ENCODE measurements around the gene CD6. TPM values are rescaled to one million over a fixed set of nuclear protein-coding genes. Genes with fewer than 3 reads are reported as not detected.

Gene CD6
- total RNA-seq, 1 donor from 2014 or later: 0.70 TPM

DNA sequence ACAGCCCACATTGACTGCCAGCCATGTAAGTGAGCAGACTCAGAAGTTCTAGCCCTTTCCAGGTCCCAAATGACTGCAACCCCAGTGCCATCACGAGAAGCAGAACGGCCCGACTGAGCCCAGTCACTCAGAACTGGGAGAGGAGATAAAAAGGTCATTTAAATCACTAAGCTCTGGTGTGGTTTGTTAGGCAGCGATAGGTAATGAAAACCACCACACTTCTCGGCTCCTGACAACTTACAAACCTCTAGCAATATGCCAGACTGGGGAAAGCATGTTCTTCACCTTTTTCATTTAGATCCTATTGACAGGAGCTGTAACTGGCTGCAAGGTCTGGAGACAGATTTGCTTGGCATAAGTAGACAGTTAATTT lies 26.2 kb upstream of the CD6 start:
- Mint-ChIP-seq H3K36me3 (no peaks in the 10 kb centered on the region), H3K27me3 (peaks cover 20% of the 10 kb centered on the region), H3K9me3 (no peaks in the 10 kb centered on the region)

DNA sequence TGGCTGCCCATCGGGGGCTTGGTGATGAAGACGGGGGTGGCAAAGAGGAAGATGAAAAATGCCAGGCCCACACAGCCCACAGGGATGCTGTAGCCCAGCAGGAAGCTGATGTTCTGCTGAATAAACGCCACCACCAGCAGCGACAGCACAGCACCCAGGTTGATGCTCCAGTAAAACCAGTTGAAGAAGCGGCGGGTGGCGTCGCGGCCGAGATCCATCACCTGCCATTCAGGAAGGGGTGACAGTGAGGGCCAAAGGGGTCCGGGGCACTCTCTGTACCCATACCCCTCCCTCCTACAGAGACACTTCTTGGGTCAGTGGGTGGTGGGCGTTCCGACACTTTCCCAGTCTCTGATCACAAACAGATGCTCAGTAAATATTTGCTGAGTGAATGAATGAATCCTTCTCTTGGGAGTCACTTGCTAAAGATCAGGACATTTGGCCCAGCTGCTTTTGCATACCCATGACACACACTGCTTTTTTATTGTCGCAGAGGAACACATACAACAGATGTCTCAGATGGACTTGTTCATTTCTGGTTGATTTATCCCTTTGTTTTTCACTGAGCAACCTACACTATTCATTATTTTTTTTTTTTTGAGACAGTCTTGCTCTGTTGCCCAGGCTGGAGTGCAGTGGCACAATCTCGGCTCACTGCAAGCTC lies 24.7 kb upstream of the CD6 start:
- Mint-ChIP-seq H3K36me3 (no peaks in the 10 kb centered on the region), H3K9me3 (no peaks in the 10 kb centered on the region), H3K4me3 (no peak overlapping the region), H3K27ac (no peak overlapping the region), H3K27me3 (peaks cover 24% of the 10 kb centered on the region), H3K4me1 (ENCODE audit: unreplicated experiment) (peaks cover 30% of the 10 kb centered on the region)
- TF ChIP-seq, protein P1, sequence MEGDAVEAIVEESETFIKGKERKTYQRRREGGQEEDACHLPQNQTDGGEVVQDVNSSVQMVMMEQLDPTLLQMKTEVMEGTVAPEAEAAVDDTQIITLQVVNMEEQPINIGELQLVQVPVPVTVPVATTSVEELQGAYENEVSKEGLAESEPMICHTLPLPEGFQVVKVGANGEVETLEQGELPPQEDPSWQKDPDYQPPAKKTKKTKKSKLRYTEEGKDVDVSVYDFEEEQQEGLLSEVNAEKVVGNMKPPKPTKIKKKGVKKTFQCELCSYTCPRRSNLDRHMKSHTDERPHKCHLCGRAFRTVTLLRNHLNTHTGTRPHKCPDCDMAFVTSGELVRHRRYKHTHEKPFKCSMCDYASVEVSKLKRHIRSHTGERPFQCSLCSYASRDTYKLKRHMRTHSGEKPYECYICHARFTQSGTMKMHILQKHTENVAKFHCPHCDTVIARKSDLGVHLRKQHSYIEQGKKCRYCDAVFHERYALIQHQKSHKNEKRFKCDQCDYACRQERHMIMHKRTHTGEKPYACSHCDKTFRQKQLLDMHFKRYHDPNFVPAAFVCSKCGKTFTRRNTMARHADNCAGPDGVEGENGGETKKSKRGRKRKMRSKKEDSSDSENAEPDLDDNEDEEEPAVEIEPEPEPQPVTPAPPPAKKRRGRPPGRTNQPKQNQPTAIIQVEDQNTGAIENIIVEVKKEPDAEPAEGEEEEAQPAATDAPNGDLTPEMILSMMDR (conservative IDR thresholded peaks at IDR 0.05): no peak
- DNase-seq (ENCODE audit: extremely low spot score, unreplicated experiment): no peak

More for the DNA sequence above, 26.2 kb upstream of the CD6 start:
- DNase-seq (ENCODE audit: extremely low spot score, unreplicated experiment): no peak
- TF ChIP-seq, protein P1 (conservative IDR thresholded peaks at IDR 0.05): no peak
- peak overlapping the region; percentile 39 for H3K27ac Mint-ChIP-seq
- peaks cover 30% of the 10 kb centered on the region for H3K4me1 Mint-ChIP-seq (ENCODE audit: unreplicated experiment)
- H3K4me3 Mint-ChIP-seq: no peak overlapping the region

DNA sequence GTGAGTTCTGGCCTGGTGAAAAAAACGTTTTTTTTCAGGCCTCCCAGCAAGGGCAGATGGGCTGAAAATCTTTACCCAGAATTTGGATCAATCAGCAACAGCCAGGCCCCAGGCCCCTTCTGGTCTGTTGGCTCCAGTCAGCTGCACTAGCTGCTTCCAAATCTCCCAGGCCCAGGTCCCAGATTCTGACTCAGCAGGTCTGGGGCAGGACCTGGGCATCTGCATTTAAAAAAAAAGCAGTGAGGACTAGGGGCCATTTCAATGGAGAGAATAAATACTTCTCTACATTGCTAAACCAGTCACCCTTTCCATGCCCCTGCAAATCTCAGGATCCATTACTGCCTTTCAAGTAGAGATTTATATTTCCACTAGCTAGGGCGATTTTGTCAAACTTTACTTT lies 23.8 kb upstream of the CD6 start:
- TF ChIP-seq, protein P1 (conservative IDR thresholded peaks at IDR 0.05): no peak
- no peaks in the 10 kb centered on the region for H3K36me3 Mint-ChIP-seq
- no peak for DNase-seq (ENCODE audit: extremely low spot score, unreplicated experiment)
- H3K4me1 Mint-ChIP-seq (ENCODE audit: unreplicated experiment): peaks cover 27% of the 10 kb centered on the region
- H3K27me3 Mint-ChIP-seq: peaks cover 34% of the 10 kb centered on the region
- no peak overlapping the region for H3K4me3 Mint-ChIP-seq
- no peak overlapping the region for H3K27ac Mint-ChIP-seq
- no peaks in the 10 kb centered on the region for H3K9me3 Mint-ChIP-seq

DNA sequence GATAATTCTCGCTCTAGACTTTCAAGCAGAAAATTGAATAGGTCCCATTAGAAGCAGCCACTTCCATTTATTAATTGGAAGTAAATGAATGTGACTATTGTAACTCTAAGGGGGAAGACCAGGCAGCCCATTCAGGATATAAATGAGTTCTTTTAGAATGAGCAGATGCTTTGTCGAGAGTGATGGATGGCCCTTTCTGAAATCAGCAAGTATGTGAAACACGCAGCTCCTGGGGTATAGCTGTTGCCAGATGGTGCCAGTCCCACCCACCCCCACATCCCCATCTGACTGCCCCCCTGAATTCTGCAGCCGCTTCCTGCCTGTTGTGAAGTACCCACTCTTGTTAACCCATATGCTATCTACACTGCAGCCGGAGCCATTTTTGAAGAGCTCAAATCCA lies 23.2 kb upstream of the CD6 start:
- Mint-ChIP-seq H3K27me3 (peaks cover 38% of the 10 kb centered on the region), H3K9me3 (no peaks in the 10 kb centered on the region), H3K4me1 (ENCODE audit: unreplicated experiment) (peaks cover 26% of the 10 kb centered on the region), H3K4me3 (peak overlapping the region; percentile 52), H3K36me3 (peaks cover 4% of the 10 kb centered on the region), H3K27ac (peak overlapping the region; percentile 36)
- no peak for DNase-seq (ENCODE audit: extremely low spot score, unreplicated experiment)
- TF ChIP-seq, protein P1 (conservative IDR thresholded peaks at IDR 0.05): no peak

DNA sequence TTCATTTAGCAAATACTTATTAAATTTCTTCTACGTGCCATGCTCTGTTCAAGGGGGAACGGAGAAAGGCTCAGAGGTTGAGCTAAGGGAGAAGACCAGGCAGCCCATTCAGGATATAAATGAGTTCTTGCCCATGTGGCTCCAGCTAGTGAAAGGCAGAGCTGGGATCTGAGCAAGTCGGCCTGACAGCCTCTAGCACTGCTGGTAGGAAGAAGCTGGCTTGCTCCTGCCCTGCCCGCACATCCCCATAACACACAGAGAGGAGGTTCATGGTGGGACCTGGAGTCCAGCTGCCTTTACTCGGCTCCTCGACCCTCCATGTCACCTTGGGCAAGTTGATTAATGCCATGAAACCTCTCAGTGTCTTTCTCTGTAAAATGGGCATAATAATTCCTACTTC lies 21.5 kb upstream of the CD6 start:
- Mint-ChIP-seq H3K4me3 (peak overlapping the region; percentile 61), H3K27me3 (peaks cover 44% of the 10 kb centered on the region), H3K36me3 (peaks cover 4% of the 10 kb centered on the region), H3K27ac (no peak overlapping the region), H3K9me3 (no peaks in the 10 kb centered on the region), H3K4me1 (ENCODE audit: unreplicated experiment) (peaks cover 18% of the 10 kb centered on the region)
- no peak for DNase-seq (ENCODE audit: extremely low spot score, unreplicated experiment)
- TF ChIP-seq, protein P1 (conservative IDR thresholded peaks at IDR 0.05): no peak
